ENCODE measurements around the gene PLEKHN1.

DNA sequence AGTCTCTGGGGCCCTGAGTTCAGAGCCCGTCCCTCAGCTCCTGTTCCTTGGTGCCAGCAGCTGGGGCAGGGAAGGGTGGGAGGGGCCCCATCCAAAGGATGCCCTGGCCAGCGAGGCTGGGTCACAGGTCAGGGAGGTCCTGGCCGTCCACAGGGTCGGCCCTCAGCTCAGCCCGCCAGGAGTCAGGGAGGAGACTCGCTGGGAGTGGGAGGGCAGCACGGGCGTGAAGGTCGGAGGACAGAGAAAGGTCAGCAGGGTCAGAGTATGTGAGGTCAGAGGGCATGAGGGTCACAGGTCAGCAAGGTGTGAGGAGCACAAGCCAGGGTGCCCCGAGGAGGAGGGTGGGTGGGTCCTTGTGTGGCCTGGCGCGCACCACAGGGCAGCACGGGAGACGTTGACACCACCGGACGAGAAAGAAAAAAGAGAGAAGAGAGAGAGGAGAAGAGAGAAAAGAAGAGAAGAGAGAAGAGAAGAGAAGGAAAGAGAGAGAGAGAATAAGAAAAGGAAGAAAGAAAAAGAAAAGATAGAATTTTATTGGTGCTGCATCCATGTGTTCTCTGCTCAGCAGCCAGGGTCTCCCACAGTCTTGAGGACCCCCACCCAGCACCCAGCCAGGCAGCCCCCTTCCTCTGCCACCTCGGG is 8.5 kb downstream of the PLEKHN1 start:
- TF ChIP-seq, protein P1, sequence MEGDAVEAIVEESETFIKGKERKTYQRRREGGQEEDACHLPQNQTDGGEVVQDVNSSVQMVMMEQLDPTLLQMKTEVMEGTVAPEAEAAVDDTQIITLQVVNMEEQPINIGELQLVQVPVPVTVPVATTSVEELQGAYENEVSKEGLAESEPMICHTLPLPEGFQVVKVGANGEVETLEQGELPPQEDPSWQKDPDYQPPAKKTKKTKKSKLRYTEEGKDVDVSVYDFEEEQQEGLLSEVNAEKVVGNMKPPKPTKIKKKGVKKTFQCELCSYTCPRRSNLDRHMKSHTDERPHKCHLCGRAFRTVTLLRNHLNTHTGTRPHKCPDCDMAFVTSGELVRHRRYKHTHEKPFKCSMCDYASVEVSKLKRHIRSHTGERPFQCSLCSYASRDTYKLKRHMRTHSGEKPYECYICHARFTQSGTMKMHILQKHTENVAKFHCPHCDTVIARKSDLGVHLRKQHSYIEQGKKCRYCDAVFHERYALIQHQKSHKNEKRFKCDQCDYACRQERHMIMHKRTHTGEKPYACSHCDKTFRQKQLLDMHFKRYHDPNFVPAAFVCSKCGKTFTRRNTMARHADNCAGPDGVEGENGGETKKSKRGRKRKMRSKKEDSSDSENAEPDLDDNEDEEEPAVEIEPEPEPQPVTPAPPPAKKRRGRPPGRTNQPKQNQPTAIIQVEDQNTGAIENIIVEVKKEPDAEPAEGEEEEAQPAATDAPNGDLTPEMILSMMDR (IDR thresholded peaks at IDR 0.05; ENCODE audit: extremely low read depth in 1 of 2, insufficient read depth in 1 of 2, low read depth in 1 of 2, low read length in 2 of 2), result no peak
- TF ChIP-seq POLR2A (IDR thresholded peaks at IDR 0.05; ENCODE audit: low read depth, low read length) (no peak), POLR2AphosphoS5 (IDR thresholded peaks at IDR 0.05; ENCODE audit: insufficient read depth, low read depth, low read length) (no peak), MYC (IDR thresholded peaks at IDR 0.05; ENCODE audit: low read depth, low read length) (no peak)

Data from endothelial cell of umbilical vein (primary cell).